ENCODE measurements around the gene RPAP3. TPM values are rescaled to one million over a fixed set of nuclear protein-coding genes. Genes with fewer than 3 reads are reported as not detected.
A peak's percentile ranks its signal among the peaks of the same experiment; 100 is the strongest.
"Not testable (repeated sequence)": the region's sequence is repeated elsewhere in the genome, so short reads cannot be mapped to it uniquely, and the experiment has no call there.

Gene RPAP3
- polyA plus RNA-seq, 6 donors from 2014 or later, result 47.8 to 69.5 (median 56.0) TPM

- DNase-seq, result no peak
- no peaks in the 10 kb centered on the region for H3K27me3 Mint-ChIP-seq
- H3K36me3 Mint-ChIP-seq, result peaks cover 21 to 33% of the 10 kb centered on the region in 2 donors
- H3K9me3 Mint-ChIP-seq, result no peaks in the 10 kb centered on the region
- peaks cover 14 to 30% (median 16%) of the 10 kb centered on the region in 3 donors for H3K4me1 Mint-ChIP-seq
- H3K27ac Mint-ChIP-seq, result peak overlapping the region in 4 of 6 donors; percentile 3 to 75 (median 40)
- ATAC-seq (ENCODE audit: low read depth in 2 of 2), result no peak
- peak overlapping the region in 1 of 8 donors; percentile 31 for H3K4me3 Mint-ChIP-seq
These were observed 33.8 kb downstream of the RPAP3 start for GRCh38 chr12:47672068-47672467.

GRCh38 chr12:47667935-47668334 lies 37.9 kb downstream of the RPAP3 start:
- not testable (repeated sequence) for H3K9me3 Mint-ChIP-seq; H3K27me3 Mint-ChIP-seq; ATAC-seq (ENCODE audit: low read depth in 2 of 2); H3K4me1 Mint-ChIP-seq; DNase-seq; H3K4me3 Mint-ChIP-seq
- H3K36me3 Mint-ChIP-seq, result peaks cover 25 to 26% of the 10 kb centered on the region in 2 donors
- H3K27ac Mint-ChIP-seq, result peak overlapping the region in 1 of 6 donors; percentile 18

- Mint-ChIP-seq H3K27ac (peak overlapping the region in 1 of 6 donors; percentile 15), H3K4me1 (peaks cover 4 to 21% (median 6%) of the 10 kb centered on the region in 3 donors), H3K36me3 (peaks cover 0 to 2% of the 10 kb centered on the region in 2 donors), H3K9me3 (no peaks in the 10 kb centered on the region), H3K4me3 (no peak overlapping the region), H3K27me3 (no peaks in the 10 kb centered on the region)
- DNase-seq, result no peak
- no peak for ATAC-seq (ENCODE audit: low read depth in 2 of 2)
These were observed 53.2 kb downstream of the RPAP3 start for GRCh38 chr12:47652521-47653234.

GRCh38 chr12:47651368-47652254 lies 54.2 kb downstream of the RPAP3 start:
- Mint-ChIP-seq H3K4me3 (peak overlapping the region in 3 of 8 donors; percentile 15 to 61 (median 27)), H3K4me1 (peaks cover 4 to 21% (median 6%) of the 10 kb centered on the region in 3 donors), H3K27ac (peak overlapping the region in 5 of 6 donors; percentile 14 to 63 (median 44)), H3K27me3 (no peaks in the 10 kb centered on the region), H3K9me3 (no peaks in the 10 kb centered on the region), H3K36me3 (peaks cover 0 to 4% of the 10 kb centered on the region in 2 donors)
- DNase-seq (peak; percentile 42), ATAC-seq (ENCODE audit: low read depth in 2 of 2) (peak; percentile 84 to 85)

- no peaks in the 10 kb centered on the region for H3K27me3 Mint-ChIP-seq
- H3K4me3 Mint-ChIP-seq, result no peak overlapping the region
- no peak for ATAC-seq (ENCODE audit: low read depth in 2 of 2)
- H3K9me3 Mint-ChIP-seq, result no peaks in the 10 kb centered on the region
- DNase-seq, result no peak
- H3K36me3 Mint-ChIP-seq, result peaks cover 0 to 9% of the 10 kb centered on the region in 2 donors
- H3K27ac Mint-ChIP-seq, result no peak overlapping the region
- H3K4me1 Mint-ChIP-seq, result peaks cover 4 to 21% (median 6%) of the 10 kb centered on the region in 3 donors
These were observed 55.4 kb downstream of the RPAP3 start for GRCh38 chr12:47650469-47650868.

- H3K9me3 Mint-ChIP-seq, result peaks cover 0 to 8% (median 6%) of the 10 kb centered on the region in 7 donors
- ATAC-seq (ENCODE audit: low read depth in 2 of 2) (no peak), DNase-seq (no peak)
- H3K4me3 Mint-ChIP-seq, result no peak overlapping the region
- H3K27me3 Mint-ChIP-seq, result no peaks in the 10 kb centered on the region
- no peak overlapping the region for H3K27ac Mint-ChIP-seq
- peaks cover 4 to 21% (median 6%) of the 10 kb centered on the region in 3 donors for H3K4me1 Mint-ChIP-seq
- peaks cover 10 to 16% of the 10 kb centered on the region in 2 donors for H3K36me3 Mint-ChIP-seq
These were observed 56.4 kb downstream of the RPAP3 start for GRCh38 chr12:47649381-47649780.

GRCh38 chr12:47648056-47648579 lies 57.7 kb downstream of the RPAP3 start:
- peaks cover 0 to 18% (median 15%) of the 10 kb centered on the region in 7 donors for H3K9me3 Mint-ChIP-seq
- H3K27ac Mint-ChIP-seq, result peak overlapping the region in 1 of 6 donors; percentile 89
- peaks cover 4 to 21% (median 6%) of the 10 kb centered on the region in 3 donors for H3K4me1 Mint-ChIP-seq
- peaks cover 19 to 24% of the 10 kb centered on the region in 2 donors for H3K36me3 Mint-ChIP-seq
- no peaks in the 10 kb centered on the region for H3K27me3 Mint-ChIP-seq
- no peak overlapping the region for H3K4me3 Mint-ChIP-seq
- ATAC-seq (ENCODE audit: low read depth in 2 of 2) (no peak), DNase-seq (no peak)

- not testable (repeated sequence) for H3K27me3 Mint-ChIP-seq; H3K4me3 Mint-ChIP-seq; H3K27ac Mint-ChIP-seq; DNase-seq; H3K4me1 Mint-ChIP-seq; ATAC-seq (ENCODE audit: low read depth in 2 of 2)
- H3K9me3 Mint-ChIP-seq, result peaks cover 17 to 70% (median 60%) of the 10 kb centered on the region in 7 donors
- H3K36me3 Mint-ChIP-seq, result peaks cover 72 to 77% of the 10 kb centered on the region in 2 donors
These were observed 63.5 kb downstream of the RPAP3 start for GRCh38 chr12:47642310-47642709.

GRCh38 chr12:47636908-47637780 lies 68.7 kb downstream of the RPAP3 start:
- Mint-ChIP-seq H3K27me3 (no peaks in the 10 kb centered on the region), H3K36me3 (peaks cover 61 to 71% of the 10 kb centered on the region in 2 donors), H3K27ac (no peak overlapping the region), H3K4me1 (peaks cover 2 to 9% (median 5%) of the 10 kb centered on the region in 3 donors), H3K9me3 (peaks cover 12 to 58% (median 44%) of the 10 kb centered on the region in 7 donors), H3K4me3 (peak overlapping the region in 1 of 8 donors; percentile 5)
- DNase-seq (no peak), ATAC-seq (ENCODE audit: low read depth in 2 of 2) (no peak)

- not testable (repeated sequence) for H3K27me3 Mint-ChIP-seq; ATAC-seq (ENCODE audit: low read depth in 2 of 2); DNase-seq; H3K4me1 Mint-ChIP-seq; H3K4me3 Mint-ChIP-seq
- peaks cover 60 to 69% of the 10 kb centered on the region in 2 donors for H3K36me3 Mint-ChIP-seq
- H3K9me3 Mint-ChIP-seq, result peaks cover 12 to 45% (median 36%) of the 10 kb centered on the region in 7 donors
- peak overlapping the region in 1 of 6 donors; percentile 15 for H3K27ac Mint-ChIP-seq
These were observed 70.1 kb downstream of the RPAP3 start for GRCh38 chr12:47635770-47636169.

- no peak overlapping the region for H3K27ac Mint-ChIP-seq
- DNase-seq (no peak), ATAC-seq (ENCODE audit: low read depth in 2 of 2) (no peak)
- H3K4me1 Mint-ChIP-seq, result peaks cover 0 to 9% (median 0%) of the 10 kb centered on the region in 3 donors
- H3K9me3 Mint-ChIP-seq, result peaks cover 7 to 38% (median 29%) of the 10 kb centered on the region in 7 donors
- no peak overlapping the region for H3K4me3 Mint-ChIP-seq
- H3K27me3 Mint-ChIP-seq, result no peaks in the 10 kb centered on the region
- H3K36me3 Mint-ChIP-seq, result peaks cover 60 to 61% of the 10 kb centered on the region in 2 donors
These were observed 71.7 kb downstream of the RPAP3 start for GRCh38 chr12:47634127-47634526.

- H3K36me3 Mint-ChIP-seq, result peaks cover 36 to 42% of the 10 kb centered on the region in 2 donors
- no peak for ATAC-seq (ENCODE audit: low read depth in 2 of 2)
- no peak for DNase-seq
These were observed 83.9 kb downstream of the RPAP3 start for GRCh38 chr12:47621960-47622359.

More at GRCh38 chr12:47621960-47622359, 83.9 kb downstream of the RPAP3 start:
- H3K27me3 Mint-ChIP-seq, result no peaks in the 10 kb centered on the region
- peaks cover 0 to 6% (median 1%) of the 10 kb centered on the region in 3 donors for H3K4me1 Mint-ChIP-seq
- peaks cover 2 to 10% (median 7%) of the 10 kb centered on the region in 7 donors for H3K9me3 Mint-ChIP-seq
- H3K27ac Mint-ChIP-seq, result no peak overlapping the region
- peak overlapping the region in 1 of 8 donors; percentile 13 for H3K4me3 Mint-ChIP-seq

All from naive B cell (primary cell).